Fibroblast of lung (primary cell): ENCODE data around the gene MSL3B.

Experiments used
- CTCF ChIP-seq, 2 donors: IDR thresholded peaks in 1 of 2; conservative IDR thresholded peaks in 1 of 2; 1 replicate in 1 of 2; 2 replicates in 1 of 2; pipeline ENCODE4 v1.5.1; 2011 to 2012; ENCODE audit warnings: low read length in 2 of 2, control low read depth in 1 of 2, inconsistent platforms in 1 of 2, low read depth in 1 of 2, mild to moderate bottlenecking in 1 of 2
- EZH2 ChIP-seq: IDR thresholded peaks from 2 replicates; pipeline ENCODE4 v1.5.1; 2012; ENCODE audit warnings: low read length, control low read depth, mild to moderate bottlenecking; ENCODE audit errors: missing control alignments

DNA sequence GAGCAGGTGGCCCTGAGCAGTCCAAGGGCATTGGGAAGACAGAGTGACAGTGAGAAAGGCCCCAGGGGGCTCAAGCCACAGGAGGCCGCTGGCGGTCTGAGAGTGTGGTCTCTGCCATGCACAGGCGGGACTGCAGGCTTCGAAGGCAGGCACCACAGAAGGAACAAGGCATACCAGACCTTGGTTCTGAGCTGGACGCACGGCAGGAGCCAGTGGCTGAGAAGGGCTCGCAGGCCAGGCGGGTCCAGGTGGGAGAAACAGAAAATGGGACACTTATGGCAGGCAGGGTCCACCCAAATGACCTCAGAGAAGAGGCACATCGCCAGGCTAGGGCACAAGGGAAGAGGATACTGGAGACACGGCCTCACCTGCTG, 28.8 kb downstream of the MSL3B start:
- no peak for TF ChIP-seq CTCF (conservative IDR thresholded peaks at IDR 0.05 in 1 of 2, IDR thresholded peaks at IDR 0.05 in 1 of 2; ENCODE audit: low read depth in 1 of 2, low read length in 2 of 2)
- TF ChIP-seq EZH2, result no peak
